Fibroblast of villous mesenchyme (primary cell): ENCODE data around the gene TNNI3. TPM values are rescaled to one million over a fixed set of nuclear protein-coding genes. Genes with fewer than 3 reads are reported as not detected.

Experiments used
- DNase-seq: peaks from one replicate; pipeline ENCODE4 v3.0.0-alpha.2; 2010; ENCODE audit warnings: low read depth
- H3K4me3 ChIP-seq: 2 replicates; pipeline ENCODE4 v1.5.1; 2011; ENCODE audit warnings: low read depth, mild to moderate bottlenecking, low read length
- CTCF ChIP-seq: IDR thresholded peaks from 2 replicates; pipeline ENCODE4 v1.5.1; 2012; ENCODE audit warnings: low read depth, mild to moderate bottlenecking, low read length; ENCODE audit not compliant: insufficient read depth
- total RNA-seq: library from RNA; depleted of rRNA; stranded (reverse); fragments of >200 nt; gene quantifications from 2 replicates; pipeline ENCODE4 v1.2.3, GENCODE V29; 2012

The TNNI3 gene
- total RNA-seq, 1 donor = not detected

GRCh38 chr19:55117663-55118391 lies 39.7 kb downstream of the TNNI3 start:
- peak overlapping the region; percentile 82 for H3K4me3 ChIP-seq
- TF ChIP-seq CTCF = no peak
- DNase-seq = peak; percentile 99

- peak; percentile 13 for DNase-seq
- peak within 1 kb of the TSS; percentile 82 for H3K4me3 ChIP-seq
- TF ChIP-seq CTCF = no peak
Observed at GRCh38 chr19:55116859-55117662, 40.5 kb downstream of the TNNI3 start, which contains the start of gene PPP1R12C. Gene PPP1R12C, minus strand, starts transcription at chr19:55117637. Its CDS starts 94 bp downstream, at chr19:55117543.

- peak; percentile 64 for DNase-seq
- H3K4me3 ChIP-seq = peak overlapping the region; percentile 82
- no peak for TF ChIP-seq CTCF
Observed at GRCh38 chr19:55116232-55116858, 41.2 kb downstream of the TNNI3 start.

GRCh38 chr19:55115446-55116065 lies 42.0 kb downstream of the TNNI3 start:
- peak overlapping the region; percentile 82 for H3K4me3 ChIP-seq
- DNase-seq = peak; percentile 34
- no peak for TF ChIP-seq CTCF

- TF ChIP-seq CTCF = no peak
- H3K4me3 ChIP-seq = no peak overlapping the region
- no peak for DNase-seq
Observed at GRCh38 chr19:55114566-55115145, 42.9 kb downstream of the TNNI3 start.

GRCh38 chr19:55113570-55114039 lies 43.9 kb downstream of the TNNI3 start:
- H3K4me3 ChIP-seq = no peak overlapping the region
- no peak for TF ChIP-seq CTCF
- DNase-seq = peak; percentile 95
